IMR-90 (cell line): Measurements from ENCODE around the gene CNTN4. TPM values are rescaled to one million over a fixed set of nuclear protein-coding genes. Genes with fewer than 3 reads are reported as not detected.

Source experiments
- ATAC-seq: fragments of 200-7000 bp; cut with Tn5 transposase; 2 replicates; pipeline ENCODE4 v1.9.1; 2020; ENCODE audit warnings: low read depth, mild to moderate bottlenecking, moderate library complexity
- BruUV-seq: library from RNA; stranded (reverse); fragments of 400-500 nt; replicated peaks from 2 replicates; lab custom pipeline; 2021; lab: Mats Ljungman, UMichigan
- CTCF ChIA-PET: fragments of 300-600 bp; formaldehyde crosslinking; extraction: SDS; loops from one replicate; lab custom pipeline; 2021; ENCODE audit warnings: antibody characterized with exemption; lab: Yijun Ruan, JAX
- POLR2A ChIA-PET: fragments of 300-600 bp; sonication (Branson Sonifier 250); formaldehyde crosslinking; loops from one replicate; lab custom pipeline; 2022; ENCODE audit warnings: antibody characterized with exemption; ENCODE audit not compliant: unreplicated experiment; lab: Charles Lee
- DNase-seq: peaks from one replicate; pipeline ENCODE4 v3.0.0; 2013
- H2AFZ ChIP-seq: replicated peaks from 2 replicates; pipeline ENCODE3; 2013; ENCODE audit warnings: low read length, mild to moderate bottlenecking; ENCODE audit not compliant: poor library complexity
- H2AK5ac ChIP-seq: 2 replicates; pipeline ENCODE4 v1.6.1; 2013; ENCODE audit warnings: low read depth, low read length, inconsistent platforms
- H2AK9ac ChIP-seq: replicated peaks from 2 replicates; pipeline ENCODE3; 2013; ENCODE audit warnings: mild to moderate bottlenecking, low read depth, low read length, moderate library complexity; ENCODE audit not compliant: poor library complexity
- H2BK120ac ChIP-seq: 2 replicates; pipeline ENCODE4 v1.6.1; 2013; ENCODE audit warnings: low read depth, low read length, inconsistent platforms
- H2BK15ac ChIP-seq: 3 replicates; pipeline ENCODE4 v1.6.1; 2013; ENCODE audit warnings: low read depth, low read length, inconsistent platforms
- H2BK20ac ChIP-seq: 2 replicates; pipeline ENCODE4 v1.6.1; 2013; ENCODE audit warnings: low read depth, mild to moderate bottlenecking, inconsistent platforms, low read length, moderate library complexity
- H2BK5ac ChIP-seq: 2 replicates; pipeline ENCODE4 v1.6.1; 2013; ENCODE audit warnings: mild to moderate bottlenecking, low read depth, low read length, inconsistent platforms; ENCODE audit not compliant: poor library complexity, severe bottlenecking
- H3K14ac ChIP-seq: replicated peaks from 2 replicates; pipeline ENCODE4 v1.6.1; 2013; ENCODE audit warnings: low read depth, low read length, inconsistent platforms
- H3K18ac ChIP-seq: 2 replicates; pipeline ENCODE4 v1.6.1; 2013; ENCODE audit warnings: low read depth, low read length, control low read depth
- H3K23ac ChIP-seq: 2 replicates; pipeline ENCODE4 v1.6.1; 2013; ENCODE audit warnings: low read depth, low read length, inconsistent platforms
- H3K27ac ChIP-seq: 2 replicates; pipeline ENCODE4 v1.5.1; 2013; ENCODE audit warnings: mild to moderate bottlenecking, control low read depth, low read length; ENCODE audit not compliant: insufficient read depth
- H3K27me3 ChIP-seq: 2 replicates; pipeline ENCODE4 v1.6.1; 2013; ENCODE audit warnings: low read length; ENCODE audit not compliant: control insufficient read depth, insufficient read depth
- H3K36me3 ChIP-seq: 2 replicates; pipeline ENCODE4 v1.6.1; 2013; ENCODE audit warnings: low read length, mixed read lengths; ENCODE audit not compliant: control insufficient read depth, insufficient read depth
- H3K4ac ChIP-seq: 2 replicates; pipeline ENCODE4 v1.6.1; 2013; ENCODE audit warnings: low read depth, low read length, inconsistent platforms
- H3K4me1 ChIP-seq: 2 replicates; pipeline ENCODE4 v1.6.1; 2013; ENCODE audit warnings: low read length, mixed read lengths; ENCODE audit not compliant: control insufficient read depth, insufficient read depth
- H3K4me2 ChIP-seq: 2 replicates; pipeline ENCODE4 v1.6.1; 2013; ENCODE audit warnings: low read depth, mild to moderate bottlenecking, control low read depth, low read length, moderate library complexity
- H3K4me3 ChIP-seq: 2 replicates; pipeline ENCODE4 v1.5.1; 2013; ENCODE audit warnings: low read depth, mild to moderate bottlenecking, control low read depth, low read length, moderate library complexity; ENCODE audit not compliant: insufficient read depth
- H3K56ac ChIP-seq: 2 replicates; pipeline ENCODE4 v1.6.1; 2013; ENCODE audit warnings: low read length, inconsistent platforms; ENCODE audit not compliant: insufficient read depth; ENCODE audit errors: extremely low read depth
- H3K79me1 ChIP-seq, 2 experiments: 2 replicates each; pipeline ENCODE4 v1.6.1; 2013; ENCODE audit warnings: low read length in 2 of 2, inconsistent platforms in 1 of 2, low read depth in 1 of 2
- H3K9ac ChIP-seq: 2 replicates; pipeline ENCODE4 v1.6.1; 2013; ENCODE audit warnings: low read depth, low read length, control low read depth
- H3K9me1 ChIP-seq: 2 replicates; pipeline ENCODE4 v1.6.1; 2013; ENCODE audit warnings: low read length, inconsistent platforms; ENCODE audit not compliant: insufficient read depth
- H3K9me3 ChIP-seq: 2 replicates; pipeline ENCODE4 v1.6.1; 2013; ENCODE audit warnings: low read length; ENCODE audit not compliant: control insufficient read depth, insufficient read depth
- H4K20me1 ChIP-seq: 2 replicates; pipeline ENCODE4 v1.6.1; 2013; ENCODE audit warnings: low read length, inconsistent platforms; ENCODE audit not compliant: insufficient read depth
- H4K5ac ChIP-seq: 2 replicates; pipeline ENCODE4 v1.6.1; 2013; ENCODE audit warnings: mild to moderate bottlenecking, low read depth, low read length, control low read depth
- H4K8ac ChIP-seq, 2 experiments: 2 replicates each; pipeline ENCODE4 v1.6.1; 2013; ENCODE audit warnings: low read depth in 2 of 2, low read length in 2 of 2, control low read depth in 1 of 2, inconsistent platforms in 1 of 2
- H4K91ac ChIP-seq: 2 replicates; pipeline ENCODE4 v1.6.1; 2013; ENCODE audit warnings: low read depth, low read length, inconsistent platforms; ENCODE audit not compliant: insufficient read depth
- BHLHE40 ChIP-seq: fragments of 150-350 bp; IDR thresholded peaks from 2 replicates; pipeline ENCODE4 v1.6.1; 2016; ENCODE audit warnings: mild to moderate bottlenecking, low read depth, low read length
- CEBPB ChIP-seq: IDR thresholded peaks from 2 replicates; pipeline ENCODE4 v1.6.1; 2012; ENCODE audit warnings: low read depth, low read length, improper control_type of control experiment
- CHD1 ChIP-seq: IDR thresholded peaks from 2 replicates; pipeline ENCODE4 v1.6.1; 2012; ENCODE audit warnings: low read depth, low read length, improper control_type of control experiment
- ELK1 ChIP-seq: fragments of 150-350 bp; IDR thresholded peaks from 2 replicates; pipeline ENCODE4 v1.6.1; 2016; ENCODE audit warnings: low read depth, mild to moderate bottlenecking, low read length, moderate library complexity, borderline replicate concordance
- FOS ChIP-seq: fragments of 150-350 bp; IDR thresholded peaks from 2 replicates; pipeline ENCODE4 v1.6.1; 2016; ENCODE audit warnings: low read depth, low read length
- MAFK ChIP-seq: IDR thresholded peaks from 2 replicates; pipeline ENCODE4 v1.6.1; 2012; ENCODE audit warnings: low read depth, low read length, improper control_type of control experiment
- MAZ ChIP-seq: IDR thresholded peaks from 2 replicates; pipeline ENCODE4 v1.6.1; 2012; ENCODE audit warnings: low read depth, mild to moderate bottlenecking, low read length, improper control_type of control experiment, moderate library complexity, borderline replicate concordance
- MXI1 ChIP-seq: IDR thresholded peaks from 2 replicates; pipeline ENCODE4 v1.6.1; 2012; ENCODE audit warnings: low read depth, mild to moderate bottlenecking, low read length, moderate library complexity, borderline replicate concordance
- NFE2L2 ChIP-seq: fragments of 150-350 bp; IDR thresholded peaks from 2 replicates; pipeline ENCODE4 v1.6.1; 2016; ENCODE audit warnings: low read depth, mild to moderate bottlenecking, low read length
- POLR2A ChIP-seq: IDR thresholded peaks from 2 replicates; pipeline ENCODE4 v1.6.1; 2012; ENCODE audit warnings: mild to moderate bottlenecking, low read depth, low read length
- RAD21 ChIP-seq: IDR thresholded peaks from 2 replicates; pipeline ENCODE4 v1.6.1; 2012; ENCODE audit warnings: low read length, improper control_type of control experiment
- RCOR1 ChIP-seq: IDR thresholded peaks from 2 replicates; pipeline ENCODE4 v1.6.1; 2012; ENCODE audit warnings: mild to moderate bottlenecking, low read length, improper control_type of control experiment; ENCODE audit not compliant: insufficient replicate concordance
- RFX5 ChIP-seq: IDR thresholded peaks from 2 replicates; pipeline ENCODE4 v1.8.0; 2012; ENCODE audit warnings: low read depth, mild to moderate bottlenecking, low read length, moderate library complexity
- SMC3 ChIP-seq: fragments of 150-350 bp; IDR thresholded peaks from 2 replicates; pipeline ENCODE4 v1.6.1; 2016; ENCODE audit warnings: low read depth, mild to moderate bottlenecking, antibody characterized with exemption, low read length, moderate library complexity
- WGBS, 2 experiments: methylation state at CpG; one replicate each; pipeline versions ENCODE4 v1.1.5 to v1.1.7; 2013; ENCODE audit warnings: missing lambda C conversion rate in 2 of 2; ENCODE audit not compliant: insufficient read length in 1 of 2; ENCODE audit errors: extremely low coverage in 2 of 2; 5-methylcytosine and 5-hydroxymethylcytosine counted together
- dilution Hi-C: fragments of 300-500 bp; cut with HindIII; formaldehyde crosslinking; loops from one replicate; pipeline ENCODE4 v1.14.3; 2018; ENCODE audit warnings: low sequenced_read_pairs; ENCODE audit not compliant: unreplicated experiment
- in situ Hi-C: fragments of 300-500 bp; cut with MboI; formaldehyde crosslinking; loops from 3 replicates; pipeline ENCODE4 v1.14.3; 2019; ENCODE audit warnings: low sequenced_read_pairs, inconsistent platforms, mixed read lengths
- intact Hi-C: fragments of 100-400 bp; cut with micrococcal nuclease; formaldehyde crosslinking; loops from 2 replicates; pipeline ENCODE4 v1.10.0; 2022
- polyA plus RNA-seq, 3 experiments: library from polyadenylated mRNA; depleted of rRNA; stranded (reverse); fragments of >200 nt; gene quantifications; 2 replicates each; pipeline ENCODE4 v1.2.3, GENCODE V29; 2012; ENCODE audit warnings: low replicate concordance in 1 of 3
- total RNA-seq: library from RNA; depleted of rRNA; stranded (reverse); fragments of >200 nt; gene quantifications from 2 replicates; pipeline ENCODE4 v1.2.3, GENCODE V29; 2012
- TF ChIP-seq, protein P1 (sequence below): fragments of 150-350 bp; IDR thresholded peaks from 2 replicates; pipeline ENCODE4 v1.6.1; 2017; ENCODE audit warnings: mild to moderate bottlenecking, antibody characterized with exemption, low read length, low read depth
- TF ChIP-seq, protein P2 (sequence below): conservative IDR thresholded peaks from 2 replicates; pipeline ENCODE4 v1.5.1; 2012; ENCODE audit warnings: mild to moderate bottlenecking, low read depth, low read length, improper control_type of control experiment

CNTN4 gene
- total and polyA plus RNA-seq, 2 of the 4 experiments (the other 2 are of a cell fraction): under 0.01 TPM; not detected in 1

- dilution Hi-C loops: no loop called here
- no peak overlapping the region for H2BK120ac ChIP-seq
- no peak overlapping the region for H4K5ac ChIP-seq
- H3K27me3 ChIP-seq: no peaks in the 10 kb centered on the region
- H3K18ac ChIP-seq: no peak overlapping the region
- peaks cover 12% of the 10 kb centered on the region for H3K9me3 ChIP-seq
- ATAC-seq (no peak), DNase-seq (no peak)
- no peaks in the 10 kb centered on the region for H3K36me3 ChIP-seq
- WGBS, 2 experiments: 60% methylated on average over 17 of the region's 19 CpGs; no CpG with 5 or more reads in 1 of the 2 experiments
- CTCF ChIA-PET: no interaction called here
- no peak overlapping the region for H2BK15ac ChIP-seq
- no peak overlapping the region for H3K4me2 ChIP-seq
- no peak overlapping the region for H2BK5ac ChIP-seq
- no peak overlapping the region for H3K9ac ChIP-seq
- H3K14ac ChIP-seq: no peak overlapping the region
- H3K56ac ChIP-seq: no peak overlapping the region
- no peaks in the 10 kb centered on the region for H3K79me1 ChIP-seq
- H2AK5ac ChIP-seq: no peak overlapping the region
- POLR2A ChIA-PET: no interaction called here
- no peaks in the 10 kb centered on the region for H3K4me1 ChIP-seq
- no peak overlapping the region for H2AK9ac ChIP-seq
- H4K8ac ChIP-seq: no peak overlapping the region
- H3K4me3 ChIP-seq: no peak overlapping the region
- intact Hi-C loops: no loop called here
- H4K91ac ChIP-seq: no peak overlapping the region
- no peak overlapping the region for H2AFZ ChIP-seq
- no peaks in the 10 kb centered on the region for H4K20me1 ChIP-seq
- no peaks in the 10 kb centered on the region for H3K9me1 ChIP-seq
- no peak for TF ChIP-seq RFX5
- TF ChIP-seq CHD1: no peak
- TF ChIP-seq SMC3: no peak
- TF ChIP-seq RAD21: no peak
- no peak for TF ChIP-seq RCOR1
- TF ChIP-seq NFE2L2: no peak
- TF ChIP-seq ELK1: no peak
- no peak for TF ChIP-seq CEBPB
- TF ChIP-seq, protein P1, sequence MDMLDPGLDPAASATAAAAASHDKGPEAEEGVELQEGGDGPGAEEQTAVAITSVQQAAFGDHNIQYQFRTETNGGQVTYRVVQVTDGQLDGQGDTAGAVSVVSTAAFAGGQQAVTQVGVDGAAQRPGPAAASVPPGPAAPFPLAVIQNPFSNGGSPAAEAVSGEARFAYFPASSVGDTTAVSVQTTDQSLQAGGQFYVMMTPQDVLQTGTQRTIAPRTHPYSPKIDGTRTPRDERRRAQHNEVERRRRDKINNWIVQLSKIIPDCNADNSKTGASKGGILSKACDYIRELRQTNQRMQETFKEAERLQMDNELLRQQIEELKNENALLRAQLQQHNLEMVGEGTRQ: no peak
- no peak for TF ChIP-seq FOS
- no peak for TF ChIP-seq MXI1
- TF ChIP-seq, protein P2, sequence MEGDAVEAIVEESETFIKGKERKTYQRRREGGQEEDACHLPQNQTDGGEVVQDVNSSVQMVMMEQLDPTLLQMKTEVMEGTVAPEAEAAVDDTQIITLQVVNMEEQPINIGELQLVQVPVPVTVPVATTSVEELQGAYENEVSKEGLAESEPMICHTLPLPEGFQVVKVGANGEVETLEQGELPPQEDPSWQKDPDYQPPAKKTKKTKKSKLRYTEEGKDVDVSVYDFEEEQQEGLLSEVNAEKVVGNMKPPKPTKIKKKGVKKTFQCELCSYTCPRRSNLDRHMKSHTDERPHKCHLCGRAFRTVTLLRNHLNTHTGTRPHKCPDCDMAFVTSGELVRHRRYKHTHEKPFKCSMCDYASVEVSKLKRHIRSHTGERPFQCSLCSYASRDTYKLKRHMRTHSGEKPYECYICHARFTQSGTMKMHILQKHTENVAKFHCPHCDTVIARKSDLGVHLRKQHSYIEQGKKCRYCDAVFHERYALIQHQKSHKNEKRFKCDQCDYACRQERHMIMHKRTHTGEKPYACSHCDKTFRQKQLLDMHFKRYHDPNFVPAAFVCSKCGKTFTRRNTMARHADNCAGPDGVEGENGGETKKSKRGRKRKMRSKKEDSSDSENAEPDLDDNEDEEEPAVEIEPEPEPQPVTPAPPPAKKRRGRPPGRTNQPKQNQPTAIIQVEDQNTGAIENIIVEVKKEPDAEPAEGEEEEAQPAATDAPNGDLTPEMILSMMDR: no peak
- no peak for TF ChIP-seq POLR2A
- no peak for TF ChIP-seq MAZ
- TF ChIP-seq MAFK: no peak
- no peak for TF ChIP-seq BHLHE40
- H3K4ac ChIP-seq: no peak overlapping the region
- H2BK20ac ChIP-seq: no peak overlapping the region
- in situ Hi-C loops: no loop called here
- no peak overlapping the region for H3K23ac ChIP-seq
- H3K27ac ChIP-seq: no peak overlapping the region
- BruUV-seq: no TSS peak
These were observed 57.7 kb downstream of the CNTN4 start for GRCh38 chr3:2156244-2156847.
